GM18867 (cell line): ENCODE measurements around the gene VN1R4.
"Not testable (repeated sequence)": the region's sequence is repeated elsewhere in the genome, so short reads cannot be mapped to it uniquely, and the experiment has no call there.

Source experiments
- ATAC-seq: cut with Tn5 transposase; IDR thresholded peaks from one replicate; pipeline ENCODE4 v1.9.1; 2021; ENCODE audit warnings: mild to moderate bottlenecking, moderate library complexity; ENCODE audit not compliant: unreplicated experiment

Gene VN1R4

GRCh38 chr19:53267623-53268022, at the start of gene VN1R4:
Gene VN1R4, minus strand, starts transcription at chr19:53267723. Its CDS starts 58 bp downstream, at chr19:53267665.
- not testable (repeated sequence) for ATAC-seq

- no peak for ATAC-seq
Measured at GRCh38 chr19:53311897-53312296, 44.4 kb upstream of the VN1R4 start.

GRCh38 chr19:53311044-53311443, 43.5 kb upstream of the VN1R4 start:
- no peak for ATAC-seq

GRCh38 chr19:53308339-53308811, 40.9 kb upstream of the VN1R4 start:
- no peak for ATAC-seq

- not testable (repeated sequence) for ATAC-seq
Measured at GRCh38 chr19:53301341-53301740, 33.8 kb upstream of the VN1R4 start.

- ATAC-seq = no peak
Measured at GRCh38 chr19:53294786-53295441, 27.4 kb upstream of the VN1R4 start.

- no peak for ATAC-seq
Measured at GRCh38 chr19:53290758-53291549, 23.4 kb upstream of the VN1R4 start.

GRCh38 chr19:53285087-53285486, 17.6 kb upstream of the VN1R4 start:
- no peak for ATAC-seq

GRCh38 chr19:53281947-53282346, 14.4 kb upstream of the VN1R4 start:
- ATAC-seq = not testable (repeated sequence)

GRCh38 chr19:53275480-53275879, 8.0 kb upstream of the VN1R4 start:
- ATAC-seq = no peak

- ATAC-seq = no peak
Measured at GRCh38 chr19:53272044-53272443, 4.5 kb upstream of the VN1R4 start.

- ATAC-seq = not testable (repeated sequence)
Measured at GRCh38 chr19:53269861-53270260, 2.3 kb upstream of the VN1R4 start.

- not testable (repeated sequence) for ATAC-seq
Measured at GRCh38 chr19:53257715-53258342, 9.7 kb downstream of the VN1R4 start, which contains the start of gene VN1R2. Gene VN1R2, plus strand, starts transcription at chr19:53258292. Its CDS starts 84 bp downstream, at chr19:53258376.

- ATAC-seq = no peak
Measured at GRCh38 chr19:53254411-53255341, 12.8 kb downstream of the VN1R4 start, which contains the start of gene ZNF677. Gene ZNF677, minus strand, starts transcription at chr19:53254873. Its CDS starts 3,323 bp downstream, at chr19:53251550.

- ATAC-seq = no peak
Measured at GRCh38 chr19:53246498-53246897, 21.0 kb downstream of the VN1R4 start.

GRCh38 chr19:53237114-53237777, 30.3 kb downstream of the VN1R4 start:
- ATAC-seq = no peak

GRCh38 chr19:53224606-53225005, 42.9 kb downstream of the VN1R4 start:
- no peak for ATAC-seq

GRCh38 chr19:53222716-53223115, 44.8 kb downstream of the VN1R4 start:
- not testable (repeated sequence) for ATAC-seq
